Measurements from ENCODE around the gene KAT5.
A peak's percentile ranks its signal among the peaks of the same experiment; 100 is the strongest.

KAT5 gene

GRCh38 chr11:65736810-65737209 is 24.8 kb downstream of the KAT5 start:
- Histone ChIP-seq H2BK5ac (ENCODE audit: low read length) (no peak overlapping the region), H2AK5ac (ENCODE audit: low read length) (no peak overlapping the region), H3K56ac (ENCODE audit: low read length) (no peak overlapping the region), H3K4me2 (ENCODE audit: low read length) (no peak overlapping the region), H4K8ac (ENCODE audit: low read depth, low read length) (no peak overlapping the region), H3K23ac (ENCODE audit: low read length) (no peak overlapping the region), H3K18ac (ENCODE audit: low read length) (no peak overlapping the region), H3K9ac (ENCODE audit: low read length) (no peak overlapping the region), H3K27me3 (ENCODE audit: insufficient read depth, low read length, poor library complexity) (no peaks in the 10 kb centered on the region), H2BK15ac (replicated peaks; ENCODE audit: low read depth) (no peak overlapping the region), H3K4me3 (ENCODE audit: low read length) (no peak overlapping the region), H3K4me1 (ENCODE audit: control insufficient read depth, low read depth, low read length) (no peaks in the 10 kb centered on the region), H3K27ac (ENCODE audit: low read depth, low read length) (no peak overlapping the region), H3K79me1 (ENCODE audit: low read length) (no peaks in the 10 kb centered on the region), H3K79me2 (ENCODE audit: control insufficient read depth, insufficient read depth, low read length) (no peaks in the 10 kb centered on the region), H4K5ac (ENCODE audit: low read length) (no peak overlapping the region), H2BK120ac (ENCODE audit: low read depth, low read length) (no peak overlapping the region), H3K4ac (ENCODE audit: low read depth, low read length) (no peak overlapping the region), H3K36me3 (ENCODE audit: control insufficient read depth, insufficient read depth, low read length) (no peaks in the 10 kb centered on the region)
- peak; percentile 18 for DNase-seq

GRCh38 chr11:65739022-65739421 is 27.0 kb downstream of the KAT5 start:
- Histone ChIP-seq H3K36me3 (ENCODE audit: control insufficient read depth, insufficient read depth, low read length) (no peaks in the 10 kb centered on the region), H3K4me2 (ENCODE audit: low read length) (no peak overlapping the region), H3K56ac (ENCODE audit: low read length) (no peak overlapping the region), H2BK15ac (replicated peaks; ENCODE audit: low read depth) (no peak overlapping the region), H3K4me3 (ENCODE audit: low read length) (no peak overlapping the region), H3K79me2 (ENCODE audit: control insufficient read depth, insufficient read depth, low read length) (no peaks in the 10 kb centered on the region), H2BK5ac (ENCODE audit: low read length) (no peak overlapping the region), H3K23ac (ENCODE audit: low read length) (no peak overlapping the region), H2BK120ac (ENCODE audit: low read depth, low read length) (no peak overlapping the region), H4K8ac (ENCODE audit: low read depth, low read length) (no peak overlapping the region), H2AK5ac (ENCODE audit: low read length) (no peak overlapping the region), H3K18ac (ENCODE audit: low read length) (no peak overlapping the region), H3K27me3 (ENCODE audit: insufficient read depth, low read length, poor library complexity) (no peaks in the 10 kb centered on the region), H3K4me1 (ENCODE audit: control insufficient read depth, low read depth, low read length) (no peaks in the 10 kb centered on the region), H3K79me1 (ENCODE audit: low read length) (no peaks in the 10 kb centered on the region), H3K4ac (ENCODE audit: low read depth, low read length) (no peak overlapping the region), H3K9ac (ENCODE audit: low read length) (no peak overlapping the region), H4K5ac (ENCODE audit: low read length) (no peak overlapping the region), H3K27ac (ENCODE audit: low read depth, low read length) (no peak overlapping the region)
- no peak for DNase-seq
- WGBS (ENCODE audit: extremely low coverage, insufficient coverage, low lambda C conversion rate), result no CpG with 5 or more reads among the region's 2 CpGs

GRCh38 chr11:65741185-65741584 is 29.1 kb downstream of the KAT5 start:
- no peak for DNase-seq
- no peak overlapping the region for H3K4ac ChIP-seq (ENCODE audit: low read depth, low read length)
- no peak overlapping the region for H4K5ac ChIP-seq (ENCODE audit: low read length)
- no peaks in the 10 kb centered on the region for H3K4me1 ChIP-seq (ENCODE audit: control insufficient read depth, low read depth, low read length)
- no peak overlapping the region for H2AK5ac ChIP-seq (ENCODE audit: low read length)
- H3K18ac ChIP-seq (ENCODE audit: low read length), result no peak overlapping the region
- no peak overlapping the region for H2BK15ac ChIP-seq (replicated peaks; ENCODE audit: low read depth)
- no peak overlapping the region for H4K8ac ChIP-seq (ENCODE audit: low read depth, low read length)
- H2BK5ac ChIP-seq (ENCODE audit: low read length), result no peak overlapping the region
- no peak overlapping the region for H3K56ac ChIP-seq (ENCODE audit: low read length)
- no peak overlapping the region for H3K9ac ChIP-seq (ENCODE audit: low read length)
- no peaks in the 10 kb centered on the region for H3K79me1 ChIP-seq (ENCODE audit: low read length)
- H3K36me3 ChIP-seq (ENCODE audit: control insufficient read depth, insufficient read depth, low read length), result no peaks in the 10 kb centered on the region
- no CpG with 5 or more reads among the region's 8 CpGs for WGBS (ENCODE audit: extremely low coverage, insufficient coverage, low lambda C conversion rate)
- H3K79me2 ChIP-seq (ENCODE audit: control insufficient read depth, insufficient read depth, low read length), result no peaks in the 10 kb centered on the region
- H3K27me3 ChIP-seq (ENCODE audit: insufficient read depth, low read length, poor library complexity), result no peaks in the 10 kb centered on the region
- H3K27ac ChIP-seq (ENCODE audit: low read depth, low read length), result no peak overlapping the region
- H3K23ac ChIP-seq (ENCODE audit: low read length), result no peak overlapping the region
- no peak overlapping the region for H2BK120ac ChIP-seq (ENCODE audit: low read depth, low read length)
- H3K4me3 ChIP-seq (ENCODE audit: low read length), result no peak overlapping the region
- H3K4me2 ChIP-seq (ENCODE audit: low read length), result no peak overlapping the region

GRCh38 chr11:65742353-65742752 is 30.3 kb downstream of the KAT5 start:
- H3K18ac ChIP-seq (ENCODE audit: low read length), result no peak overlapping the region
- no peaks in the 10 kb centered on the region for H3K27me3 ChIP-seq (ENCODE audit: insufficient read depth, low read length, poor library complexity)
- WGBS (ENCODE audit: extremely low coverage, insufficient coverage, low lambda C conversion rate), result no CpG with 5 or more reads among the region's 1 CpG
- no peak overlapping the region for H2AK5ac ChIP-seq (ENCODE audit: low read length)
- H3K9ac ChIP-seq (ENCODE audit: low read length), result no peak overlapping the region
- H2BK5ac ChIP-seq (ENCODE audit: low read length), result no peak overlapping the region
- H2BK120ac ChIP-seq (ENCODE audit: low read depth, low read length), result no peak overlapping the region
- no peak overlapping the region for H3K56ac ChIP-seq (ENCODE audit: low read length)
- no peak overlapping the region for H3K27ac ChIP-seq (ENCODE audit: low read depth, low read length)
- H3K4me2 ChIP-seq (ENCODE audit: low read length), result no peak overlapping the region
- H3K4ac ChIP-seq (ENCODE audit: low read depth, low read length), result no peak overlapping the region
- H2BK15ac ChIP-seq (replicated peaks; ENCODE audit: low read depth), result no peak overlapping the region
- no peak overlapping the region for H3K23ac ChIP-seq (ENCODE audit: low read length)
- no peaks in the 10 kb centered on the region for H3K79me2 ChIP-seq (ENCODE audit: control insufficient read depth, insufficient read depth, low read length)
- DNase-seq, result peak; percentile 6
- H4K5ac ChIP-seq (ENCODE audit: low read length), result no peak overlapping the region
- H4K8ac ChIP-seq (ENCODE audit: low read depth, low read length), result no peak overlapping the region
- H3K36me3 ChIP-seq (ENCODE audit: control insufficient read depth, insufficient read depth, low read length), result no peaks in the 10 kb centered on the region
- H3K4me1 ChIP-seq (ENCODE audit: control insufficient read depth, low read depth, low read length), result no peaks in the 10 kb centered on the region
- H3K4me3 ChIP-seq (ENCODE audit: low read length), result no peak overlapping the region
- H3K79me1 ChIP-seq (ENCODE audit: low read length), result no peaks in the 10 kb centered on the region

GRCh38 chr11:65743681-65744025 is 31.6 kb downstream of the KAT5 start:
- no peak overlapping the region for H4K5ac ChIP-seq (ENCODE audit: low read length)
- no peak overlapping the region for H2BK120ac ChIP-seq (ENCODE audit: low read depth, low read length)
- DNase-seq, result no peak
- H3K56ac ChIP-seq (ENCODE audit: low read length), result no peak overlapping the region
- no peak overlapping the region for H3K27ac ChIP-seq (ENCODE audit: low read depth, low read length)
- no peaks in the 10 kb centered on the region for H3K27me3 ChIP-seq (ENCODE audit: insufficient read depth, low read length, poor library complexity)
- no peaks in the 10 kb centered on the region for H3K79me2 ChIP-seq (ENCODE audit: control insufficient read depth, insufficient read depth, low read length)
- no peaks in the 10 kb centered on the region for H3K79me1 ChIP-seq (ENCODE audit: low read length)
- no peak overlapping the region for H2BK5ac ChIP-seq (ENCODE audit: low read length)
- no peaks in the 10 kb centered on the region for H3K4me1 ChIP-seq (ENCODE audit: control insufficient read depth, low read depth, low read length)
- H3K36me3 ChIP-seq (ENCODE audit: control insufficient read depth, insufficient read depth, low read length), result no peaks in the 10 kb centered on the region
- H3K23ac ChIP-seq (ENCODE audit: low read length), result no peak overlapping the region
- no peak overlapping the region for H3K18ac ChIP-seq (ENCODE audit: low read length)
- no peak overlapping the region for H3K4me3 ChIP-seq (ENCODE audit: low read length)
- H3K4me2 ChIP-seq (ENCODE audit: low read length), result no peak overlapping the region
- no peak overlapping the region for H2AK5ac ChIP-seq (ENCODE audit: low read length)
- no peak overlapping the region for H2BK15ac ChIP-seq (replicated peaks; ENCODE audit: low read depth)
- H3K4ac ChIP-seq (ENCODE audit: low read depth, low read length), result no peak overlapping the region
- H3K9ac ChIP-seq (ENCODE audit: low read length), result no peak overlapping the region
- WGBS (ENCODE audit: extremely low coverage, insufficient coverage, low lambda C conversion rate), result no CpG with 5 or more reads among the region's 10 CpGs
- H4K8ac ChIP-seq (ENCODE audit: low read depth, low read length), result no peak overlapping the region

- no peak overlapping the region for H3K23ac ChIP-seq (ENCODE audit: low read length)
- H2BK15ac ChIP-seq (replicated peaks; ENCODE audit: low read depth), result no peak overlapping the region
- H3K79me2 ChIP-seq (ENCODE audit: control insufficient read depth, insufficient read depth, low read length), result no peaks in the 10 kb centered on the region
- H3K27me3 ChIP-seq (ENCODE audit: insufficient read depth, low read length, poor library complexity), result no peaks in the 10 kb centered on the region
- H3K36me3 ChIP-seq (ENCODE audit: control insufficient read depth, insufficient read depth, low read length), result no peaks in the 10 kb centered on the region
- no peaks in the 10 kb centered on the region for H3K79me1 ChIP-seq (ENCODE audit: low read length)
- no peak overlapping the region for H3K18ac ChIP-seq (ENCODE audit: low read length)
- no peak overlapping the region for H3K4ac ChIP-seq (ENCODE audit: low read depth, low read length)
- H3K56ac ChIP-seq (ENCODE audit: low read length), result no peak overlapping the region
- no peak overlapping the region for H3K4me2 ChIP-seq (ENCODE audit: low read length)
- no peaks in the 10 kb centered on the region for H3K4me1 ChIP-seq (ENCODE audit: control insufficient read depth, low read depth, low read length)
- no peak overlapping the region for H4K8ac ChIP-seq (ENCODE audit: low read depth, low read length)
- no peak overlapping the region for H2AK5ac ChIP-seq (ENCODE audit: low read length)
- WGBS (ENCODE audit: extremely low coverage, insufficient coverage, low lambda C conversion rate), result no CpG with 5 or more reads among the region's 18 CpGs
- no peak overlapping the region for H4K5ac ChIP-seq (ENCODE audit: low read length)
- DNase-seq, result peak; percentile 44
- no peak overlapping the region for H3K27ac ChIP-seq (ENCODE audit: low read depth, low read length)
- H3K4me3 ChIP-seq (ENCODE audit: low read length), result no peak overlapping the region
- no peak overlapping the region for H2BK5ac ChIP-seq (ENCODE audit: low read length)
- no peak overlapping the region for H2BK120ac ChIP-seq (ENCODE audit: low read depth, low read length)
- H3K9ac ChIP-seq (ENCODE audit: low read length), result no peak overlapping the region
Measured at GRCh38 chr11:65744026-65744698, 32.1 kb downstream of the KAT5 start.

Measured in mesendoderm (in vitro differentiated cells).